Measurements from ENCODE around the gene PHACTR1.

PHACTR1 gene

GRCh38 chr6:13183415-13184088 is 467.0 kb downstream of the PHACTR1 start:
- Histone ChIP-seq H3K27ac (replicated peaks) (no peak overlapping the region), H3K27me3 (ENCODE audit: insufficient read depth, poor library complexity, severe bottlenecking) (no peaks in the 10 kb centered on the region), H3K4me3 (replicated peaks; ENCODE audit: insufficient read depth, low read length) (no peak overlapping the region)
- no peak for TF ChIP-seq CTCF (IDR thresholded peaks at IDR 0.05; ENCODE audit: insufficient read depth, low read length)
- TF ChIP-seq SPI1 (IDR thresholded peaks at IDR 0.05; ENCODE audit: borderline replicate concordance, low read depth), result no peak
- TF ChIP-seq GABPA (IDR thresholded peaks at IDR 0.05; ENCODE audit: low read depth), result no peak
- TF ChIP-seq POLR2AphosphoS5 (IDR thresholded peaks at IDR 0.05; ENCODE audit: low read depth), result no peak
- TF ChIP-seq REST (IDR thresholded peaks at IDR 0.05; ENCODE audit: insufficient replicate concordance, low read depth), result no peak
- no peak for DNase-seq (ENCODE audit: low read depth in 1 of 2, low spot score in 1 of 2)

- Histone ChIP-seq H3K27ac (replicated peaks) (no peak overlapping the region), H3K27me3 (ENCODE audit: insufficient read depth, poor library complexity, severe bottlenecking) (no peaks in the 10 kb centered on the region), H3K4me3 (replicated peaks; ENCODE audit: insufficient read depth, low read length) (no peak overlapping the region)
- no peak for TF ChIP-seq POLR2AphosphoS5 (IDR thresholded peaks at IDR 0.05; ENCODE audit: low read depth)
- TF ChIP-seq GABPA (IDR thresholded peaks at IDR 0.05; ENCODE audit: low read depth), result no peak
- TF ChIP-seq REST (IDR thresholded peaks at IDR 0.05; ENCODE audit: insufficient replicate concordance, low read depth), result no peak
- no peak for TF ChIP-seq SPI1 (IDR thresholded peaks at IDR 0.05; ENCODE audit: borderline replicate concordance, low read depth)
- TF ChIP-seq CTCF (IDR thresholded peaks at IDR 0.05; ENCODE audit: insufficient read depth, low read length), result no peak
- no peak for DNase-seq (ENCODE audit: low read depth in 1 of 2, low spot score in 1 of 2)
Measured at GRCh38 chr6:13184089-13184468, 467.5 kb downstream of the PHACTR1 start.

GRCh38 chr6:13184547-13184946 is 468.0 kb downstream of the PHACTR1 start:
- H3K27me3 ChIP-seq (ENCODE audit: insufficient read depth, poor library complexity, severe bottlenecking), result no peaks in the 10 kb centered on the region
- DNase-seq (ENCODE audit: low read depth in 1 of 2, low spot score in 1 of 2), result no peak
- TF ChIP-seq SPI1 (IDR thresholded peaks at IDR 0.05; ENCODE audit: borderline replicate concordance, low read depth) (no peak), CTCF (IDR thresholded peaks at IDR 0.05; ENCODE audit: insufficient read depth, low read length) (no peak), POLR2AphosphoS5 (IDR thresholded peaks at IDR 0.05; ENCODE audit: low read depth) (no peak), REST (IDR thresholded peaks at IDR 0.05; ENCODE audit: insufficient replicate concordance, low read depth) (no peak), GABPA (IDR thresholded peaks at IDR 0.05; ENCODE audit: low read depth) (no peak)

More at GRCh38 chr6:13184547-13184946, 468.0 kb downstream of the PHACTR1 start:
- Histone ChIP-seq H3K27ac (replicated peaks) (no peak overlapping the region), H3K4me3 (replicated peaks; ENCODE audit: insufficient read depth, low read length) (no peak overlapping the region)
